K562 (cell line): ENCODE data around the gene TRMT2A. TPM values are rescaled to one million over a fixed set of nuclear protein-coding genes. Genes with fewer than 3 reads are reported as not detected.

ENCODE experiments used
- BCL6 ChIP-seq: fragments of 250-450 bp; sonication (Bioruptor Pico); IDR thresholded peaks from 2 replicates; pipeline ENCODE4 v1.4.0; 2020
- E2F3 ChIP-seq: fragments of 250-450 bp; sonication (Bioruptor Pico); IDR thresholded peaks from 2 replicates; pipeline ENCODE4 v1.4.0; 2020; ENCODE audit warnings: mild to moderate bottlenecking
- FOXM1 ChIP-seq, 2 experiments: fragments of 450-650 bp in 1 of 2; sonication (generic) in 1 of 2; formaldehyde crosslinking in 1 of 2; IDR thresholded peaks; 2 replicates each; pipeline versions ENCODE4 v1.6.1 to v1.9.0; 2017 to 2022; ENCODE audit warnings: low read depth in 2 of 2, mild to moderate bottlenecking in 2 of 2, missing genetic modification reagents in 1 of 2, moderate library complexity in 1 of 2
- HNRNPLL ChIP-seq: fragments of 200-400 bp; formaldehyde crosslinking; IDR thresholded peaks from 2 replicates; pipeline ENCODE4 v1.6.1; 2017; ENCODE audit warnings: low read length, low read depth, mild to moderate bottlenecking; ENCODE audit not compliant: poor library complexity, severe bottlenecking
- HNRNPUL1 ChIP-seq: fragments of 200-400 bp; formaldehyde crosslinking; IDR thresholded peaks from 2 replicates; pipeline ENCODE4 v1.6.1; 2017; ENCODE audit warnings: low read length
- IRF2 ChIP-seq: sonication (generic); formaldehyde crosslinking; IDR thresholded peaks from 2 replicates; pipeline ENCODE4 v1.8.1; 2022; ENCODE audit warnings: mild to moderate bottlenecking, missing genetic modification reagents
- PHF20 ChIP-seq: fragments of 450-650 bp; IDR thresholded peaks from 2 replicates; pipeline ENCODE4 v1.6.1; 2018; ENCODE audit not compliant: partially characterized antibody
- POLR3G ChIP-seq: IDR thresholded peaks from 2 replicates; pipeline ENCODE4 v1.6.1; 2011; ENCODE audit not compliant: insufficient read length, insufficient replicate concordance; ENCODE audit errors: extremely low read depth
- PURB ChIP-seq: sonication (generic); formaldehyde crosslinking; IDR thresholded peaks from 2 replicates; pipeline ENCODE4 v1.9.0; 2021; ENCODE audit warnings: low read depth, mild to moderate bottlenecking, missing genetic modification reagents
- REST ChIP-seq, 2 experiments: fragments of 450-650 bp; formaldehyde crosslinking in 1 of 2; IDR thresholded peaks; 2 replicates each; pipeline versions ENCODE4 v1.4.0 to v1.6.1; 2014 to 2020; ENCODE audit warnings: mild to moderate bottlenecking in 2 of 2, borderline replicate concordance in 1 of 2, low read depth in 1 of 2
- RFX5 ChIP-seq: IDR thresholded peaks from 2 replicates; pipeline ENCODE4 v1.6.1; 2011; ENCODE audit warnings: low read depth, mild to moderate bottlenecking, improper control_type of control experiment, low read length
- TFAM ChIP-seq: fragments of 250-450 bp; sonication (Bioruptor Pico); conservative IDR thresholded peaks from 2 replicates; pipeline ENCODE4 v1.5.0; 2021; ENCODE audit warnings: mild to moderate bottlenecking, moderate library complexity
- XRCC5 ChIP-seq: fragments of 200-400 bp; formaldehyde crosslinking; IDR thresholded peaks from 2 replicates; pipeline ENCODE4 v1.6.1; 2017; ENCODE audit warnings: low read depth, mild to moderate bottlenecking, low read length
- ZBTB7A ChIP-seq: IDR thresholded peaks from 2 replicates; pipeline ENCODE4 v1.6.1; 2011; ENCODE audit warnings: low read depth, mild to moderate bottlenecking, low read length, moderate library complexity, borderline replicate concordance; ENCODE audit not compliant: control insufficient read depth
- ZNF644 ChIP-seq: fragments of 200-800 bp; sonication (Bioruptor generic); IDR thresholded peaks from 2 replicates; pipeline ENCODE4 v1.6.1; 2016; ENCODE audit warnings: low read depth, missing genetic modification characterization, missing compliant biosample characterization
- polyA plus RNA-seq, 8 experiments: library from polyadenylated mRNA; depleted of rRNA in 4 of 8; stranded (reverse) in 5 of 8; unstranded in 3 of 8; fragments of >200 nt; fragmentation: Nextera tagmentation in 2 of 8; fragmentation: Illumina TruSeq in 1 of 8; extraction: Ambion mirVana in 2 of 8; extraction: Trizol in 1 of 8; gene quantifications; 2 replicates each; pipeline versions ENCODE4 v1.2.1 to v1.2.3, GENCODE V29; 2011 to 2014; ENCODE audit warnings: inconsistent platforms in 1 of 8, missing spikeins in 1 of 8
- total RNA-seq, 7 experiments: library from RNA; depleted of rRNA in 6 of 7; stranded (reverse); fragments of >200 nt in 6 of 7; fragmentation: Illumina TruSeq in 2 of 7; extraction: Trizol in 2 of 7; gene quantifications; 2 replicates each; pipeline versions ENCODE4 v1.2.1 to v1.2.3, GENCODE V29; 2011 to 2021; ENCODE audit warnings: low replicate concordance in 1 of 7
- TF ChIP-seq, protein P1 (sequence below), 2 experiments: IDR thresholded peaks in 1 of 2; conservative IDR thresholded peaks in 1 of 2; 2 replicates each; pipeline ENCODE4 v1.6.1; 2016; ENCODE audit warnings: low read depth in 2 of 2, mild to moderate bottlenecking in 1 of 2, missing compliant biosample characterization in 1 of 2, missing genetic modification characterization in 1 of 2, moderate library complexity in 1 of 2

TRMT2A gene
- total and polyA plus RNA-seq, 9 of the 15 experiments (the other 6 are each of a cell fraction or from before 2014, with no cell fraction given): 1.6 to 265 (median 140) TPM

GRCh38 chr22:20157430-20158183 is 40.6 kb upstream of the TRMT2A start (continued):
- no peak for TF ChIP-seq FOXM1 (IDR thresholded peaks at IDR 0.05; ENCODE audit: low read depth)
- TF ChIP-seq FOXM1 (CRISPR knock-in tag; IDR thresholded peaks at IDR 0.05; ENCODE audit: low read depth): peak; percentile 81; the same call in 1 of the 2 replicates
- TF ChIP-seq, protein P1, sequence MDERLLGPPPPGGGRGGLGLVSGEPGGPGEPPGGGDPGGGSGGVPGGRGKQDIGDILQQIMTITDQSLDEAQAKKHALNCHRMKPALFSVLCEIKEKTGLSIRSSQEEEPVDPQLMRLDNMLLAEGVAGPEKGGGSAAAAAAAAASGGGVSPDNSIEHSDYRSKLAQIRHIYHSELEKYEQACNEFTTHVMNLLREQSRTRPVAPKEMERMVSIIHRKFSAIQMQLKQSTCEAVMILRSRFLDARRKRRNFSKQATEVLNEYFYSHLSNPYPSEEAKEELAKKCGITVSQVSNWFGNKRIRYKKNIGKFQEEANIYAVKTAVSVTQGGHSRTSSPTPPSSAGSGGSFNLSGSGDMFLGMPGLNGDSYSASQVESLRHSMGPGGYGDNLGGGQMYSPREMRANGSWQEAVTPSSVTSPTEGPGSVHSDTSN (CRISPR knock-in tag; IDR thresholded peaks at IDR 0.05; ENCODE audit: low read depth): no peak
- TF ChIP-seq, protein P1 (tag; conservative IDR thresholded peaks at IDR 0.05; ENCODE audit: low read depth): no peak
- TF ChIP-seq HNRNPUL1: no peak
- TF ChIP-seq TFAM: no peak
- no peak for TF ChIP-seq IRF2 (CRISPR knock-in tag)
- TF ChIP-seq BCL6 (CRISPR knock-in tag): no peak
- no peak for TF ChIP-seq PURB (CRISPR knock-in tag)
- 0 out of 2 replicates have a peak, but pooled peaks have one; percentile 19 for TF ChIP-seq XRCC5
- 0 out of 2 replicates have a peak, but pooled peaks have one; percentile 0 for TF ChIP-seq RFX5
- peak; percentile 23; the same call in 1 of the 2 replicates for TF ChIP-seq E2F3 (CRISPR knock-in tag)
- TF ChIP-seq ZNF644 (tag): no peak
- no peak for TF ChIP-seq PHF20
- TF ChIP-seq REST (IDR thresholded peaks at IDR 0.05; ENCODE audit: borderline replicate concordance): no peak
- TF ChIP-seq REST (CRISPR knock-in tag; IDR thresholded peaks at IDR 0.05; ENCODE audit: low read depth): no peak
- TF ChIP-seq HNRNPLL: peak; percentile 6
- TF ChIP-seq ZBTB7A: no peak
- TF ChIP-seq POLR3G: no peak
